WERI-Rb-1 (cell line): ENCODE measurements around the gene LTB4R2.

Experiments used
- DNase-seq: peaks from one replicate; pipeline ENCODE4 v3.0.0-alpha.2; 2020
- H3K27ac ChIP-seq: fragments of 250-450 bp; sonication (Bioruptor Pico); 2 replicates; pipeline ENCODE4 v1.5.1; 2020; ENCODE audit warnings: mild to moderate bottlenecking, moderate library complexity
- H3K27me3 ChIP-seq: fragments of 250-450 bp; sonication (Bioruptor Pico); 2 replicates; pipeline ENCODE4 v1.5.1; 2021; ENCODE audit warnings: mild to moderate bottlenecking, low read depth, moderate library complexity; ENCODE audit not compliant: insufficient read depth, severe bottlenecking
- H3K36me3 ChIP-seq: fragments of 250-450 bp; sonication (Bioruptor Pico); 2 replicates; pipeline ENCODE4 v1.5.1; 2020; ENCODE audit warnings: mild to moderate bottlenecking, moderate library complexity
- H3K4me3 ChIP-seq: 2 replicates; pipeline ENCODE4 v1.5.1; 2011; ENCODE audit warnings: low read depth, mild to moderate bottlenecking, control low read depth, low read length
- H3K9me3 ChIP-seq: fragments of 250-450 bp; sonication (Bioruptor Pico); 2 replicates; pipeline ENCODE4 v1.5.1; 2021; ENCODE audit warnings: mild to moderate bottlenecking, moderate library complexity; ENCODE audit not compliant: severe bottlenecking
- TF ChIP-seq, protein P1 (sequence below): IDR thresholded peaks from 2 replicates; pipeline ENCODE4 v1.5.1; 2011; ENCODE audit warnings: low read depth, mild to moderate bottlenecking, control low read depth, inconsistent platforms, low read length

The LTB4R2 gene

DNA sequence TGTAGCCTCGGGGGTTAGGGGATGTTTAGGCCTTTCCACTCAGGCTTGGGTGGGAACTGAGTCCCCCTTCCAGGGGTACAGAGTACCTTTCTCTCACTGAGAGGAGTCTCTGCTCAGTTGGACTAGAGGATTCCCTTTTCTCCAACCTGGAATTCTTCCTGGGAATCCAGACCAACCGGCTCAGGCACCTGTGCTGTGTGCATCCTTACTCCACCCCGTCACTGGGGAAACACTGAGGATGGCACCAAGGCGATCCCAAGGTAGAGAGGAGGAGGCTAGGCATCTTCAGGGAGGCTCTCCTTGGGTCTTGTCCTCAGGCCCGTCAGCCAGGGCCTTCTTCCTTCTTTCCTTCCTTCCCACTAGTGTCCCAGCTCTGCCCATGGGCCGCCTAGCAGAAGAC, 46.1 kb upstream of the LTB4R2 start:
- Histone ChIP-seq H3K27ac (peak overlapping the region; percentile 39), H3K9me3 (no peaks in the 10 kb centered on the region), H3K27me3 (no peaks in the 10 kb centered on the region), H3K4me3 (no peak overlapping the region), H3K36me3 (no peaks in the 10 kb centered on the region)
- DNase-seq = no peak
- TF ChIP-seq, protein P1, sequence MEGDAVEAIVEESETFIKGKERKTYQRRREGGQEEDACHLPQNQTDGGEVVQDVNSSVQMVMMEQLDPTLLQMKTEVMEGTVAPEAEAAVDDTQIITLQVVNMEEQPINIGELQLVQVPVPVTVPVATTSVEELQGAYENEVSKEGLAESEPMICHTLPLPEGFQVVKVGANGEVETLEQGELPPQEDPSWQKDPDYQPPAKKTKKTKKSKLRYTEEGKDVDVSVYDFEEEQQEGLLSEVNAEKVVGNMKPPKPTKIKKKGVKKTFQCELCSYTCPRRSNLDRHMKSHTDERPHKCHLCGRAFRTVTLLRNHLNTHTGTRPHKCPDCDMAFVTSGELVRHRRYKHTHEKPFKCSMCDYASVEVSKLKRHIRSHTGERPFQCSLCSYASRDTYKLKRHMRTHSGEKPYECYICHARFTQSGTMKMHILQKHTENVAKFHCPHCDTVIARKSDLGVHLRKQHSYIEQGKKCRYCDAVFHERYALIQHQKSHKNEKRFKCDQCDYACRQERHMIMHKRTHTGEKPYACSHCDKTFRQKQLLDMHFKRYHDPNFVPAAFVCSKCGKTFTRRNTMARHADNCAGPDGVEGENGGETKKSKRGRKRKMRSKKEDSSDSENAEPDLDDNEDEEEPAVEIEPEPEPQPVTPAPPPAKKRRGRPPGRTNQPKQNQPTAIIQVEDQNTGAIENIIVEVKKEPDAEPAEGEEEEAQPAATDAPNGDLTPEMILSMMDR = no peak

DNA sequence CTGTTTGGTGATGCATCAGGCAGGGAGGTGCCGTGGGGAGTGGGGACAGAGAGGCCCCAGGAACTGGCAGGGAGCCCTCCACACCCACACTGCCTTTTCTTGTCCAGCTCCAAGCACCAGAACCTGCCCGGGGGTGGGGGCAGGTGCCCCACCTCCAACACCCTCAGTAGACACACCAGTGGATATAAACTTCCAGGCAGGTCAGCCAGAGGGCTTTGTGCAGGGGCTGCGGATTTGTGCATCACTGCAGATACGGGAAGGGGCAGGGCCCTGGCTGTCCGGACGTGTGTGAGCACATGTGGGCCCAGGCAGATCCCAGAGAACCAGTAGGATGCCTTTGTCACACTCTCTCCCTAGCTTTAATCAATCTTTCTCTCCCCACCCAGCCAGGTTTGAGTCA, 45.6 kb upstream of the LTB4R2 start:
- Histone ChIP-seq H3K4me3 (no peak overlapping the region), H3K27me3 (no peaks in the 10 kb centered on the region), H3K36me3 (no peaks in the 10 kb centered on the region), H3K9me3 (no peaks in the 10 kb centered on the region), H3K27ac (peak overlapping the region; percentile 39)
- no peak for DNase-seq
- TF ChIP-seq, protein P1 = no peak

DNA sequence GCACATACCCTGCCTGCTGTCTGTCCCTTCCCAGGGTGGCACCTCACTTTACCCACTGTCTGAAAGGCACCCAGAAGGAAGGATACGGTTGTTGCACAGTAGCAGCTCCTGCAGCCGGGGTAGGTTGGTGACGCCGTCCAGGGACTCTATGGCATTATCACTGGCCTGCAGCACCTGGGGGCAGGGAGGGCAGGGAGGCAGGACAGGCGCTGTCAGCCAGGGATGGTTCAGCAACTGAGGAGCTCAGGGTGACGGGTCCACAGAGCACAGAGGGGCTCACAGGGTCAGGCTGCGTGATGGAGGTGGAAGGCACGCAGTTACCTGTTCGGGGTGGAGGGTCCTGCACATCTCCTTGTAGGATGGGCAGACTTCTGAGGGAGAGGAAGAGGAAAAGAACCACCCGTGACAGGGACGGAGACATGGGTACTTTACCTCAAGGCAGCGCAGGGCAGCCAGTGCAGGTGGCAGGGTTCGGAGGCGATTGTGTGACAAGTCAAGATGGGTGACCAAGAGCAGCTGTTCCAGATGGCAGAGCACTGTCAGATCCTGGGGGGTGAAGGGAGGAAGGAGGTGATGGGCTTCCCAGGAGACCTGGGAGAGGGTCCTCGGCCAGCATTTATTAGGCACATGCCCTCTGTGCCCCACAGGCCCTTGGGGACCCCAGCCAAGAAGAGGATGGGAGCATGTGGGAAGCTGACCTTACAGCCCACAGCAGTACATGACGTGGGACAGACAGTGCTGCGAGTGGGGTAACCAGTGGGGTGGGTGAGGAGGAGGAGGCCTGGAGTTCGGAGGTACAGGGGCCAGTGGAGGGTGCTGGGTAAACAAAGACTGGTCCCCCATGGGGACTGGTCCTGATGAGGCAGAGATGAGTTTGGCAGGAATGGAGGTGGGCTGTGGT, 43.3 kb upstream of the LTB4R2 start:
- Histone ChIP-seq H3K36me3 (no peaks in the 10 kb centered on the region), H3K4me3 (no peak overlapping the region), H3K27ac (no peak overlapping the region), H3K27me3 (no peaks in the 10 kb centered on the region), H3K9me3 (no peaks in the 10 kb centered on the region)
- DNase-seq = no peak
- TF ChIP-seq, protein P1 = no peak

DNA sequence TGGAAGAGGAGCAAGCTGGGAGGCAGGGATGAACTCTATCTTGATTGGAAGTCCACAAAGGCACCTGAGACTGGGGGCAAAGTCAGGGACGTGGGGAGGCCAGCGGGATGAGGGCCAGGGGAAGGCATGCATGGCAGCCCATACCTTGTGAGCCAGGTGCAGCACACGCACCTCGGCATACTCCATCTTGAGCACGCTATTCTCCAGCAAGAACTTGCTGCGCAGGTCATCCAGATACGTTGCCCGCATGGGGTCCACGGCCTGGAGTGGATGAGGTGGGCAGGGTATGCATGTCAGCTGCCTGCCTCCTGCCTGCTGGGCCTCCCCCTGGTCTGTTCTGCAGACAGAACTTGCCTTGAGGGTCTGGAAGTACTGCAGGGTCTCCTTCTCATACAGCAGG, 42.4 kb upstream of the LTB4R2 start:
- no peak for DNase-seq
- Histone ChIP-seq H3K27ac (no peak overlapping the region), H3K9me3 (no peaks in the 10 kb centered on the region), H3K27me3 (no peaks in the 10 kb centered on the region), H3K4me3 (no peak overlapping the region), H3K36me3 (no peaks in the 10 kb centered on the region)
- TF ChIP-seq, protein P1 = no peak

DNA sequence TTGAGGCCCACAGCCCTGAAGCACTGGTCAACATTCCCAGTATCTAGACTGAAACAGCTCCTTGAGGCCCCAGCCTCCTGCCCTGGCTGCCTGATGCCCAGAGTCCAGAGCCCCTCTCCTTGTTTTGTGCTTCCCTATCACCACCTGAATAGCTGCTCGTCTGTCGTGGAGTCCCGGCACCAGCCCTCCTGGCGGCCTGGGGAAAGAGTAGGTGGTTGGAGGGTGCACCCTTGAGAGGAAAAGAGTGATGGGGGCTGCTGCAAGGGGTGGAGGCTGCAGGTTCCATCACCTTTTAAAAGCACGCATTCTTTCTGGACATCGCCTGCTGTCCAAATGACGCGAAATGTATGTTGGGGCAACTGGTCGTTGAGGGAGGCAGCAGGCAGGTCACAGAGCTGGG, 41.7 kb upstream of the LTB4R2 start:
- no peak for DNase-seq
- no peaks in the 10 kb centered on the region for H3K9me3 ChIP-seq
- TF ChIP-seq, protein P1 = no peak
- H3K36me3 ChIP-seq = no peaks in the 10 kb centered on the region
- no peak overlapping the region for H3K27ac ChIP-seq
- no peak overlapping the region for H3K4me3 ChIP-seq
- H3K27me3 ChIP-seq = no peaks in the 10 kb centered on the region

DNA sequence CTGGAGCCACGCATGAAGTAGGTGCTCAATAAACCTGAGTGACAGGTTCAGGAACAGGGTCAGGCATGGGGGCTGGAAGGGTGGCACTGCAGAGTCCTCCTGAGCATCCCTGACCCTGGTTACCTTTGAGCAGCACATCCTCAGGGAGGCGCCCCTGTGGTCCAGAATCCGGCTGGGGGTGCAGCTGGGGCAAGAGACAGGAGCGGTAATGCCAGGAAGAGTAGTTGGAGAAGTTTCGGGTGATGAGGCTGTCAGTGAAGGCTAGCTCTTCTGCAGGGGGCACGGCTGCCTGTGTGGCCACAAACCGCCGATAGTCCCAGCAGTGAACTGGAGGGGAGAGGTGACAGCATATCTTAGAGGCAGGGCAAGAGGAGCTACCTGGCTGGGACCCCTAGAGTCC, 40.6 kb upstream of the LTB4R2 start:
- Histone ChIP-seq H3K27ac (no peak overlapping the region), H3K27me3 (no peaks in the 10 kb centered on the region), H3K36me3 (no peaks in the 10 kb centered on the region), H3K4me3 (no peak overlapping the region), H3K9me3 (no peaks in the 10 kb centered on the region)
- DNase-seq = no peak
- TF ChIP-seq, protein P1 = no peak
